HUES64 (cell line): ENCODE data around the gene XPR1.

Experiments used
- H3K27ac ChIP-seq: 2 replicates; pipeline ENCODE4 v1.7.0; 2013; ENCODE audit warnings: low read depth, low read length, inconsistent platforms
- H3K27me3 ChIP-seq: 2 replicates; pipeline ENCODE4 v1.6.1; 2013; ENCODE audit warnings: mild to moderate bottlenecking, low read length; ENCODE audit not compliant: insufficient read depth
- H3K36me3 ChIP-seq: 2 replicates; pipeline ENCODE4 v1.6.1; 2013; ENCODE audit warnings: mild to moderate bottlenecking, low read length; ENCODE audit not compliant: insufficient read depth
- H3K4me1 ChIP-seq: 2 replicates; pipeline ENCODE4 v1.6.1; 2013; ENCODE audit warnings: mild to moderate bottlenecking, low read length, moderate library complexity; ENCODE audit not compliant: insufficient read depth
- H3K4me3 ChIP-seq: 2 replicates; pipeline ENCODE4 v1.5.1; 2013; ENCODE audit warnings: mild to moderate bottlenecking, low read length, moderate library complexity
- H3K9ac ChIP-seq: 2 replicates; pipeline ENCODE4 v1.6.1; 2013; ENCODE audit warnings: mild to moderate bottlenecking, low read depth, low read length
- H3K9me3 ChIP-seq: 2 replicates; pipeline ENCODE4 v1.6.1; 2013; ENCODE audit warnings: low read depth, low read length; ENCODE audit not compliant: insufficient read depth
- WGBS: fragments of 150-250, 120-280 bp; methylation state at CpG from one replicate; pipeline ENCODE4 v1.1.7; 2013; ENCODE audit warnings: missing lambda C conversion rate; 5-methylcytosine and 5-hydroxymethylcytosine counted together

XPR1 gene

GRCh38 chr1:180892675-180893074, 260.9 kb downstream of the XPR1 start:
- WGBS: 93% methylated on average over 2 of the region's 2 CpGs
- no peak overlapping the region for H3K9ac ChIP-seq
- no peaks in the 10 kb centered on the region for H3K4me1 ChIP-seq
- no peaks in the 10 kb centered on the region for H3K9me3 ChIP-seq
- no peak overlapping the region for H3K27ac ChIP-seq
- no peaks in the 10 kb centered on the region for H3K27me3 ChIP-seq
- H3K4me3 ChIP-seq: no peak overlapping the region
- no peaks in the 10 kb centered on the region for H3K36me3 ChIP-seq

GRCh38 chr1:180893614-180894013, 261.8 kb downstream of the XPR1 start:
- WGBS: 89% methylated on average over 2 of the region's 3 CpGs
- Histone ChIP-seq H3K9ac (no peak overlapping the region), H3K27me3 (no peaks in the 10 kb centered on the region), H3K27ac (no peak overlapping the region), H3K4me3 (no peak overlapping the region), H3K36me3 (no peaks in the 10 kb centered on the region), H3K4me1 (peaks cover 9% of the 10 kb centered on the region), H3K9me3 (no peaks in the 10 kb centered on the region)

GRCh38 chr1:180896161-180896560, 264.3 kb downstream of the XPR1 start:
- peaks cover 13% of the 10 kb centered on the region for H3K4me1 ChIP-seq
- no peak overlapping the region for H3K27ac ChIP-seq
- WGBS: 97% methylated on average over 3 of the region's 3 CpGs
- no peaks in the 10 kb centered on the region for H3K9me3 ChIP-seq
- no peaks in the 10 kb centered on the region for H3K36me3 ChIP-seq
- H3K9ac ChIP-seq: no peak overlapping the region
- H3K4me3 ChIP-seq: no peak overlapping the region
- H3K27me3 ChIP-seq: no peaks in the 10 kb centered on the region

- no peak overlapping the region for H3K27ac ChIP-seq
- H3K36me3 ChIP-seq: no peaks in the 10 kb centered on the region
- no peaks in the 10 kb centered on the region for H3K27me3 ChIP-seq
- H3K9me3 ChIP-seq: no peaks in the 10 kb centered on the region
- H3K9ac ChIP-seq: no peak overlapping the region
- WGBS: 52% methylated on average over 5 of the region's 5 CpGs
- peaks cover 13% of the 10 kb centered on the region for H3K4me1 ChIP-seq
- H3K4me3 ChIP-seq: no peak overlapping the region
Observed at GRCh38 chr1:180898441-180899219, 266.8 kb downstream of the XPR1 start.

GRCh38 chr1:180899262-180899661, 267.4 kb downstream of the XPR1 start:
- H3K27ac ChIP-seq: no peak overlapping the region
- no peak overlapping the region for H3K9ac ChIP-seq
- no peaks in the 10 kb centered on the region for H3K9me3 ChIP-seq
- no peaks in the 10 kb centered on the region for H3K27me3 ChIP-seq
- peaks cover 13% of the 10 kb centered on the region for H3K4me1 ChIP-seq
- no peak overlapping the region for H3K4me3 ChIP-seq
- no peaks in the 10 kb centered on the region for H3K36me3 ChIP-seq
- 71% methylated on average over 7 of the region's 7 CpGs for WGBS

GRCh38 chr1:180901076-180901990, 269.5 kb downstream of the XPR1 start:
- Histone ChIP-seq H3K9me3 (no peaks in the 10 kb centered on the region), H3K27ac (no peak overlapping the region), H3K27me3 (no peaks in the 10 kb centered on the region), H3K9ac (no peak overlapping the region), H3K4me1 (peaks cover 13% of the 10 kb centered on the region), H3K4me3 (no peak overlapping the region), H3K36me3 (no peaks in the 10 kb centered on the region)
- 86% methylated on average over 13 of the region's 13 CpGs for WGBS

GRCh38 chr1:180902541-180902940, 270.7 kb downstream of the XPR1 start:
- Histone ChIP-seq H3K4me3 (no peak overlapping the region), H3K27me3 (no peaks in the 10 kb centered on the region), H3K4me1 (peaks cover 13% of the 10 kb centered on the region), H3K9ac (no peak overlapping the region), H3K27ac (no peak overlapping the region), H3K9me3 (no peaks in the 10 kb centered on the region), H3K36me3 (no peaks in the 10 kb centered on the region)
- 86% methylated on average over 3 of the region's 3 CpGs for WGBS

- Histone ChIP-seq H3K9me3 (no peaks in the 10 kb centered on the region), H3K4me1 (no peaks in the 10 kb centered on the region), H3K36me3 (no peaks in the 10 kb centered on the region), H3K27ac (no peak overlapping the region), H3K27me3 (0 out of 2 replicates have a peak, but pooled peaks cover 4% of the 10 kb centered on the region), H3K9ac (no peak overlapping the region), H3K4me3 (no peak overlapping the region)
- WGBS: 90% methylated on average over 8 of the region's 8 CpGs
Observed at GRCh38 chr1:180905927-180906326, 274.1 kb downstream of the XPR1 start.

GRCh38 chr1:180906511-180906910, 274.7 kb downstream of the XPR1 start:
- Histone ChIP-seq H3K27ac (no peak overlapping the region), H3K36me3 (no peaks in the 10 kb centered on the region), H3K9ac (no peak overlapping the region), H3K27me3 (peaks cover 8% of the 10 kb centered on the region), H3K4me3 (no peak overlapping the region), H3K9me3 (no peaks in the 10 kb centered on the region), H3K4me1 (no peaks in the 10 kb centered on the region)
- 94% methylated on average over 9 of the region's 9 CpGs for WGBS

GRCh38 chr1:180907313-180908055, 275.7 kb downstream of the XPR1 start:
- H3K36me3 ChIP-seq: no peaks in the 10 kb centered on the region
- H3K27ac ChIP-seq: no peak overlapping the region
- no peak overlapping the region for H3K9ac ChIP-seq
- WGBS: 79% methylated on average over 10 of the region's 10 CpGs
- peaks cover 18% of the 10 kb centered on the region for H3K27me3 ChIP-seq
- no peaks in the 10 kb centered on the region for H3K9me3 ChIP-seq
- no peak overlapping the region for H3K4me3 ChIP-seq
- no peaks in the 10 kb centered on the region for H3K4me1 ChIP-seq
